Stimulated activated CD8-positive, alpha-beta memory T cell treated with anti-CD3 and anti-CD28 coated beads, Interleukin-12 subunit alpha, Interleukin-12 subunit beta, amount 100 ng/mL, for 1 hour (primary cell): ENCODE measurements around the gene JMJD8.

ENCODE experiments used
- DNase-seq: peaks from one replicate; pipeline ENCODE4 v3.0.0-alpha.2; 2020; ENCODE audit warnings: low read depth

JMJD8 gene

DNA sequence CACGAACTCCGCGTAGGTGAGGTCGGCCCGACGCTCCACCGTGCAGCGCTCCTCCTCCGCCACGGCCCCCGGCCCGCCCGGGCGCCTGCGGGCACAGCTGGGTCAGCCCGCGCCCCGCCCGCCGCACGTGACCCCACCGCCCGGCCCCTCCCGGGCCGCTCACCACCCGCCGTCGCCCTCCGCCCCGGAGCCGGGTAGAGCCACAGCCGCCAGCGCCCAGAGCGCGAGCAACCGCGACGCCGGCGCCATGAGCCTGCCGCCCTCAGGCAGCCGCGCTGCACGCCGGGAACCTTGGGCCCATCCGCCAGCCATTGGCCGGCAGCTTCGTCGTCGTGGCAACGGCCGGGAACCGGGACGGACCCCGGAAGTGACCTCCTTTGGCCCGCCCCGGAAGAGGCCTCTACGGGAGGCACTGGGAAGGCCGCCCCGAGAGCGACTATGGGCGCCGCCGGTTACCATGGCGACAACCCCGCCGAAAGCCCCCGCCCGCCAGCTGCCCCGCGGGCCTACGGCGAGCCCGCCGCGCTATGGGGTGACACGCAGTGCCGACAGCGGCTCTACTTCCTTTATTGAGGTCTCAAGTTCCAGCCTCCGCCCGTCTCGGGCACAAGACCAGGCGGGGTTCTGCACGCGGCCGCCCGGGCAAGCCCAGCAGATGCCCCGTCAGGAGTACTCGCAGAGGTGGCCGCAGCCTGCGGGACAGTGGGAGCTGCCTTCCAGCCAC, at the start of gene JMJD8:
TSS of gene JMJD8 (minus strand) at position 264 of the 724 bp plus-strand sequence. CDS start at position 249, 15 bp downstream.
- DNase-seq = peak; percentile 91

GRCh38 chr16:733382-734207, 49.5 kb upstream of the JMJD8 start:
- no peak for DNase-seq

- DNase-seq = no peak
Measured at GRCh38 chr16:732936-733335, 48.8 kb upstream of the JMJD8 start.

DNA sequence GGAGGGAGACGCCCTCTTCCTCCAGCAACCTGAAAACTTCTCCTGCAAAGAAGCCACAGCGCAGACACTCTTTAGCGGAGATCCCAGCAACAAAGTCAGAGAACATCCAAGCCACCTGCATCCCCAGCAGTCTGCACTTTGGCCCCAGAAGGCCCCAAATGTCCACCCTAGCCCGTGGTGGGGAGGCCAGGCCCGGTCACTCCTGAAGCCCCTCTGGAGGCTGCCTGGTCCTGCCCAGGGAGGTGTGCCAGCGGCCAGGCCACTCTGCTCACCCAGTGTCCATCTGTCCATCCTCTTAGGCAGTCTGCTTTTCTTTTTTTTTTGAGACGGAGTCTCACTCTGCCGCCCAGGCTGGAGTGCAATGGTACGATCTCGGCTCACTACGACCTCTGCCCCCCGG, 48.2 kb upstream of the JMJD8 start:
- DNase-seq = no peak

GRCh38 chr16:730666-731509, 46.8 kb upstream of the JMJD8 start:
- no peak for DNase-seq

GRCh38 chr16:729768-730665, 45.9 kb upstream of the JMJD8 start:
- DNase-seq = no peak

GRCh38 chr16:728890-729744, 45.0 kb upstream of the JMJD8 start:
- no peak for DNase-seq

DNA sequence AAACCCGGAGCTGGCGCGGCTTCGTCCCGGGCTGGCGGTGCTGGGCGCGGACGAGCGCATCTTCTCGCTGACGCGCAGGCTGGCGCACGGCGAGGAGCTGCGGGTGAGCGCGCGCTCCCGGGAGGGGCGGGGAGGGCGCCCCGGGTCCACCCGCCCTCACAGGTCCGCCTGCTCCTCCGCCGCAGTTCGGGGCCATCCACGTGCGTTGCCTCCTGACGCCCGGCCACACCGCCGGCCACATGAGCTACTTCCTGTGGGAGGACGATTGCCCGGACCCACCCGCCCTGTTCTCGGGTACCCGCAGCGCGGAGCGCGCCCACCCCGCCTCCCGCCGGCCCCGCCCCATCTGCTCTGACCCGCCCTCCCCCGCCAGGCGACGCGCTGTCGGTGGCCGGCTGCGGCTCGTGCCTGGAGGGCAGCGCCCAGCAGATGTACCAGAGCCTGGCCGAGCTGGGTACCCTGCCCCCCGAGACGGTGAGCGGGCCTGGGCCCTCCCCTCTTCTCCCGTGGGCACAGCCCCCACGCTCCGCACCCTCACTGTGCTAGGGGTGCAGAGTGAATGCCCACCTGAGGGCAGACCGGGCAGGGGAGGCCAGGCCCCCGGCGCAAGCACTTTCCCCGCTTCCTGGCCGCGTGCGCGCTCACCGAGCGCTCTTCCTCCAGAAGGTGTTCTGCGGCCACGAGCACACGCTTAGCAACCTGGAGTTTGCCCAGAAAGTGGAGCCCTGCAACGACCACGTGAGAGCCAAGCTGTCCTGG, 44.2 kb upstream of the JMJD8 start:
- DNase-seq = no peak

DNA sequence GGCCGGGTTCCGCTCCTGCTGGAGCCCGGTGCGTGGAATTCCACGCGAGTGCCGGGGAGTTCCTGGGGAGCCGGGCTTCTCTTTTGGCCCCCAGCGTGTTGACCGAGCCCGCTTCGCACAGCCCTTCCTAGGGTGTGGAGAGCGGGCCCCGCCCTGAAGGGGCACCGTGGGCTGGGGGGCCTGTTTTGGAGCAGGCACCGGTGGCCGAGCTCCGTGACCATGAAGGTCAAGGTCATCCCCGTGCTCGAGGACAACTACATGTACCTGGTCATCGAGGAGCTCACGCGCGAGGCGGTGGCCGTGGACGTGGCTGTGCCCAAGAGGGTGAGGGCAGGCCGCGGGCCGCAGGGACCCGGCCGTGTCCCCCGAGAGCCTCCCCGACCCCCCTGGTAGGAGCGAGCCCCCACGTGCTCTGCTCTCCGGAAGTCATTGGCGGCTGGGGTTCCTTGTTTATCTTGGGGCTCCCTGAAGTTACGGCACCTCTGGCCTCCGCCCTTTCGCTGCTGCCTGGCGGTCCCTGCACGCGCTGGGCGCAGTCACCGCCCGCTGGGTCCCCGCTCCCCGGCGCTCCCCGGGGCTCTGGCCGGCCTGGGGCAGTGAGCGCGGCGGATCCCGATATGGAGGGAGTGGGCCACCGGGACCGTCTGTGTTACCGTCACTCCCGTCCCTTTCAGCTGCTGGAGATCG, 43.3 kb upstream of the JMJD8 start:
- DNase-seq = no peak

GRCh38 chr16:726438-727290, 42.5 kb upstream of the JMJD8 start, which contains the start of the genes CCDC78 and HAGHL:
Gene CCDC78, minus strand, starts transcription at chr16:726443. Its CDS starts 76 bp downstream, at chr16:726367.
Gene HAGHL, plus strand, starts transcription at chr16:727106. Its CDS starts 404 bp downstream, at chr16:727510.
- peak; percentile 43 for DNase-seq

- no peak for DNase-seq
Measured at GRCh38 chr16:726188-726437, 42.0 kb upstream of the JMJD8 start.

DNA sequence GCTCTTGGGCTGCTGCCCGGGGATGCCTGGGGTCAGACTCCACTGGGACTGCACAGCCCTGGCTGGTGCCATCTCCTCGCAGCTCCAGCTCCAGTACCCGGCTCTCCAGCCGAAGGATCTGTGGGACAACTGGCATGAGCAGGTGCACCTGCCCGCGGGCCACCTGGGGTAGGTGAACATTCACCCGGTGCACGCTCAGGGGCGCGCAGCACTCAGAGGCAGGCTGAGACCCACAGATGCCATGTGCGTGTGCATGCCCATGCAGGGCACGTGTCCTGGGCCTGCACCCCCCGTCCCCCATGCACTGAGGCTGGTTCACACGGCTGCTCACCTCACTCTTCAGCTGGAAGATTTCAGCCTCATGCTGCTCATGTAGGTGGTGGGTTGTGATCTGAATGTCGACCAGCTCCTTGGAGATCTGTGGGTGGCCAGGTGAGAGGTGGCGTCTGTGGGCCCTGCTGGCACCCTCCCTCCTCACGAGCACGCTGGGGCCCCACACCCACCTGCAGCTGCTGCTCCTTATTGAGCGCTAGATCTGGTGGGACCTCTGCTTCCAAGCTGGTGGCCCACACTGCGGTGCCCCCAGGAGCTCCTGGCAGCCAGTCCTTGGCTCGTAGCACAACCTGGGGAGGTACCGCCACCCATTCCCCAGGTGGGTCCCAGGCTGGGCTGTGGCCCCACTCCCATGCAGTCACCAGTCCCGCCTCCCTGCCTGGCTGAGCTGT, 41.5 kb upstream of the JMJD8 start:
- DNase-seq = no peak

DNA sequence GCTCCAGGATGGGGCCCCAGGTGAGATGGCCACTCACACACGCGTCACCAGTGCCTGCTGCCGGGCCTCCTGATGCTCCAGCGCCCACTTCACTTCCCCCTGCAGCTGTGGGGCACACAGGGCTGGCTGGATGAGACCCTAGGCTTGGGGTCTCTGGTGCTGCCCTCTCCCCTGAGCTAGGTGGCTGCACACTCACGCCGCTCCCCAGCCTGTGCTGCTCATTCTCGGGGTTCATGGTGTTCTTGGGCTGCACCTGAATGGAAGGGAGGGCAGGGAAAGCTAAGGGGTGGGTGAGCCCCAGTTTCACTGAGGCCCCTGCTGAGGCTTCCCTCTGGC, 40.9 kb upstream of the JMJD8 start:
- no peak for DNase-seq

DNA sequence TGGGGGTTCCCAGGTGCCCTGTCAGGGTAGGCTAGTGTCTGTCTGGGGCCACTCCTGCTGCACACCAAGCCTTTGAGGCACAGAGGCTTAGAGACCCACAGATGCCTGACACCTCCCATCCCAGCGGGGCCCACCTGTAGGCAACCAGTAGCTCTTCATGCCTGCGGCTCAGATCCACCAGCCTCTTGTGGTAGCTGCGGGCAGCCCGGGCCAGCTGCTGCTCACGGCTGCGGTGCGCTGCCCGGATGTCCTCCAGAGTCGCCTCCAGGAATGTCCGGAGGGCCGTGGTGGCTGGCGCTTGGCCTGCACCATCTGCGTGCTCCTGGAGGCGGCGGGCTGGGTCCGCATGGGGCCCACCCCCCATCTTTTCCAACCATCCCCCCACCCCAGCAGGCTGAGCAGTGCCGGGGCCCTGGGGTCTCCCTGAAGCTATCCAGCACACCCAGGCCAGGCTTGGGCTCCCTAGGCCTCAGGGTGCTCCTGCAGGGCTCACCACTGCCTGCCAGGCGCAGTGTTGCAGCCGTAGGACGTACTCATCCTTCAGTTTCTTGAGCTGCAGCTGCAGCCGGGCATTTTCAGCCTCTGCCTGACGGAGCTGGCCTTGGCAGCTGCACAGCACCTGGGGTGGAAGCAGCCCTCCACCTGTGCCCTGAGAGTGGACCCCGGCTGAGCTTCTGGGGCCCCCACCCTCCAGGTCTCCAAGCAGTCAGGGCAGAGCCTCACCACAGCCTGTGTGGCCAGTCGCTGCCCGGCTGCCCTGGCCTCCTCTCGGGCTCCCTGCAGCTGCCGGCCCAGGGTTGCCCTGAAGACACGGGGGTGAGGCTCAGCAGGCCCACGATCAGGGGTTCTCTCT, 40.3 kb upstream of the JMJD8 start:
- DNase-seq = no peak

DNA sequence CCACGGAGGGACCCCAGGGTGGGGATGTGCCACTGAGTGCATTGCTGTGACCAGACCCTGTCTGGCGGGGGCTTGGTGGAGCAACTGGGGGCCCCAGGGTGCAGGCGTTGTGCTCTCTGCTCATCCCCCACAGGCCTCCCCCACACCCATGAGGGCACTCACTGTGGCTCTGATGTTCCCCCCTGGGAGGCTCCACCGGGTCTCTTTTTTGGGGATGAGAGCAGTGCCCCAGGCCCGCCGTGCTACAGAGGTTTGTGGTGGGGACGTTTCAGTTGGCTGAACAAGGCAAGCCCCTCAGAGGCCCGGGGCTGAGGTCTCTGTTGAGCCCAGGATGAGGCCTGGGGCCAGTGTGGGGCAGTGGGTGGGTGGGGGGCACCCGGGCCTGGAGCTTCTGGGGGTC, 39.6 kb upstream of the JMJD8 start:
- no peak for DNase-seq

DNA sequence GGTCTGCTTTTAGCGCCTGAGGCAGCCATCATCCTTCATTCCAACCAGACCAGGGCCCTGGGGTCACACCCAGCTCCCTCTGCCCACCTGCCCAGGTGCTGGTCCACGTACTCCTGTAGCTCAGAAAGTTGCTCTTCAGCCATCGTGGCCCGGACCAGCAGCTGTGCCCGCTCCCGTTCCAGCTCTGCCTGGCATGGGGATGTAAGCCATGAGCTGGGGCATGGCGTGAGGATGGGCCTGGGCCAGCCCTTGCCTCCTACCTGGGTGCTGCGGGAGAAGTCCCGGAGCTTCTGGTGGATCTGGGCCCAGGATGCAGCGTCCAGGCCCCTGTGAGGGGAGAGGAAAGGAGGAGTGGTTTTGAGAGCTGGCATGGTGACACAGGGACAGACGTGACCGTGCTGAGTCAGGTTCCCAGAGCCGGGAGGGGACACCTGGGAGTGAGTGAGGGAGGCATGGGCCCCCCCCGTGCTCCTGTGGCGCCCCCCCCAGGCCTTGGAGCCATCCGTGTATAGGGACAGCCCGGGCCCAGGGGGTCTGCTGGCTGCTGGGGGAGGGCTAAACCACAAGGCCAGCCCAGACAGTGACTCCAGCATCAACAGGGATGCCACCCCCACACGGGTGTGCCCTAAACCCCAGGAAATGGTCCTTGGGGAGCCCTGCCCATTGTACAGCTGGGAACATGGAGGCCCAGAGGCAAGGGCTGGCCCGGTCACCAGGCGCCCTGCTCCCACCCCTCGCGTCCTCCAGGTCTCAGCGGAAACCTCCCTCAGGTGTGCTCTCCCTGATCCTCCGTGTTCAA, 38.9 kb upstream of the JMJD8 start:
- no peak for DNase-seq
